ENCODE data around the gene TGFBR2. TPM values are rescaled to one million over a fixed set of nuclear protein-coding genes. Genes with fewer than 3 reads are reported as not detected.

TGFBR2 gene
- polyA plus RNA-seq, 1 donor (not counting 4 experiments of a cell fraction or from before 2014, with no cell fraction given) = 303 TPM

GRCh38 chr3:30628205-30628900 is 22.0 kb downstream of the TGFBR2 start:
- no peaks in the 10 kb centered on the region for H3K27me3 ChIP-seq (ENCODE audit: control insufficient read depth, extremely low read depth, insufficient read depth, low read length)
- H3K9me1 ChIP-seq (ENCODE audit: control insufficient read depth, extremely low read depth, insufficient read depth, low read length) = no peaks in the 10 kb centered on the region
- FAIRE-seq = peak; percentile 90
- peaks cover 18 to 26% of the 10 kb centered on the region in 2 experiments for H3K36me3 ChIP-seq (ENCODE audit: control insufficient read depth in 2 of 2, extremely low read depth in 1 of 2, insufficient read depth in 2 of 2, low read length in 2 of 2)
- peaks cover 90% of the 10 kb centered on the region for H3K79me2 ChIP-seq (ENCODE audit: control insufficient read depth, insufficient read depth, low read length)
- H2AFZ ChIP-seq (ENCODE audit: control insufficient read depth, low read length) = no peak overlapping the region
- H3K9me3 ChIP-seq (ENCODE audit: control insufficient read depth, low read depth, low read length) = no peaks in the 10 kb centered on the region
- TF ChIP-seq CTCF (optimal IDR thresholded peaks at IDR 0.05 in 1 of 3, IDR thresholded peaks at IDR 0.05 in 1 of 3, conservative IDR thresholded peaks at IDR 0.05 in 1 of 3; ENCODE audit: extremely low read depth in 1 of 3, insufficient read depth in 2 of 3, low read length in 3 of 3) (no peak), EZH2 (IDR thresholded peaks at IDR 0.05; ENCODE audit: low read length) (no peak)
- H3K4me3 ChIP-seq (ENCODE audit: control insufficient read depth in 2 of 3, extremely low read depth in 1 of 3, insufficient read depth in 2 of 3, low read depth in 1 of 3, low read length in 3 of 3) = no peak overlapping the region
- peaks cover 76% of the 10 kb centered on the region for H3K4me1 ChIP-seq (ENCODE audit: control insufficient read depth, extremely low read depth, insufficient read depth, low read length)
- peaks cover 6% of the 10 kb centered on the region for H4K20me1 ChIP-seq (ENCODE audit: control insufficient read depth, extremely low read depth, insufficient read depth, low read length)
- H3K4me2 ChIP-seq (ENCODE audit: control insufficient read depth, extremely low read depth, insufficient read depth, low read depth, low read length) = peak overlapping the region; percentile 70
- H3K9ac ChIP-seq (ENCODE audit: control insufficient read depth, extremely low read depth, insufficient read depth, low read length) = peak overlapping the region; percentile 34
- dilution Hi-C loops (cut with MboI; ENCODE audit: extremely low pct_ligation_motif_present, low sequenced_read_pairs) = no loop called here
- no peak for DNase-seq (ENCODE audit: low read depth, low spot score)
- peak overlapping the region; percentile 63 for H3K27ac ChIP-seq (ENCODE audit: control insufficient read depth, insufficient read depth, low read length)

DNA sequence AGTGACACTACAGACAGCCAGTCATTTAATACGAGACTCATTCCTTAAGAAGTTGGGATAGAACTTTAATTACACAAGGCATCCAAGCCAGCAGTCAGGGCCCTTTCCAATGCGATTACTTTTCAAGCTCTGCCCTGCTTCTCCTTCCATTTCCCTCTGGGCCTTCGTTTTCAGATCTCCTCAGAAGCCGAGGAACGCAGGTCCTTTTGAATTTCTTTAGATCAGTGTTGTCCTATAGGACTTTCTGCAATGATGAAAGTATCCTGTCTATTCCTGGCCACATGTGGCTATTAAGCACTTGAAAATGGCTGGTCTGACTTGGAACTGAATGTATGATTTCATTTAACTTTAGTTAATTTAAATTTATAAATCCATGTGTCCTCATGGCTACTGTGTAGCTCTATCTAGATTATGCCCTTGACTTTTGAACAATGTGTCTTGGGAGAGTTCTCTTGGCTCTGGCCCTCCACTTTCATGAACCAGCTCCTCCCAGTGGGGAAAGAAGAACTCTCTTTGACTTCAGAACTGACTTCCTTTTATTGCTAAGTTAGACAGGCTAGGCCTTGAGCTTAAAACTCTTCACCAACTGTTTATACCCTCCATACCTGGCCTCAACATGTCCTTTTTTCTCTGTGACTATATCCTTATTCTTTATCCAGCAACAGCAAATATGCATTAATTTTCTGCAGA is 22.6 kb downstream of the TGFBR2 start:
- no peak for DNase-seq (ENCODE audit: low read depth, low spot score)
- no peak for FAIRE-seq
- H3K27me3 ChIP-seq (ENCODE audit: control insufficient read depth, extremely low read depth, insufficient read depth, low read length) = no peaks in the 10 kb centered on the region
- peak overlapping the region; percentile 63 for H3K27ac ChIP-seq (ENCODE audit: control insufficient read depth, insufficient read depth, low read length)
- no peaks in the 10 kb centered on the region for H3K9me3 ChIP-seq (ENCODE audit: control insufficient read depth, low read depth, low read length)
- dilution Hi-C loops (cut with MboI; ENCODE audit: extremely low pct_ligation_motif_present, low sequenced_read_pairs) = no loop called here
- peaks cover 6% of the 10 kb centered on the region for H4K20me1 ChIP-seq (ENCODE audit: control insufficient read depth, extremely low read depth, insufficient read depth, low read length)
- peaks cover 92% of the 10 kb centered on the region for H3K79me2 ChIP-seq (ENCODE audit: control insufficient read depth, insufficient read depth, low read length)
- H3K9ac ChIP-seq (ENCODE audit: control insufficient read depth, extremely low read depth, insufficient read depth, low read length) = peak overlapping the region; percentile 34
- peaks cover 73% of the 10 kb centered on the region for H3K4me1 ChIP-seq (ENCODE audit: control insufficient read depth, extremely low read depth, insufficient read depth, low read length)
- TF ChIP-seq EZH2 (IDR thresholded peaks at IDR 0.05; ENCODE audit: low read length) (no peak), CTCF (optimal IDR thresholded peaks at IDR 0.05 in 1 of 3, IDR thresholded peaks at IDR 0.05 in 1 of 3, conservative IDR thresholded peaks at IDR 0.05 in 1 of 3; ENCODE audit: extremely low read depth in 1 of 3, insufficient read depth in 2 of 3, low read length in 3 of 3) (peak; percentile 9 to 19 (median 13))
- H3K4me2 ChIP-seq (ENCODE audit: control insufficient read depth, extremely low read depth, insufficient read depth, low read depth, low read length) = peak overlapping the region; percentile 70
- no peak overlapping the region for H2AFZ ChIP-seq (ENCODE audit: control insufficient read depth, low read length)
- H3K4me3 ChIP-seq (ENCODE audit: control insufficient read depth in 2 of 3, extremely low read depth in 1 of 3, insufficient read depth in 2 of 3, low read depth in 1 of 3, low read length in 3 of 3) = no peak overlapping the region
- no peaks in the 10 kb centered on the region for H3K9me1 ChIP-seq (ENCODE audit: control insufficient read depth, extremely low read depth, insufficient read depth, low read length)
- peaks cover 18 to 21% of the 10 kb centered on the region in 2 experiments for H3K36me3 ChIP-seq (ENCODE audit: control insufficient read depth in 2 of 2, extremely low read depth in 1 of 2, insufficient read depth in 2 of 2, low read length in 2 of 2)

Measured in keratinocyte (primary cell).